ENCODE data around the gene NIN.

NIN gene

DNA sequence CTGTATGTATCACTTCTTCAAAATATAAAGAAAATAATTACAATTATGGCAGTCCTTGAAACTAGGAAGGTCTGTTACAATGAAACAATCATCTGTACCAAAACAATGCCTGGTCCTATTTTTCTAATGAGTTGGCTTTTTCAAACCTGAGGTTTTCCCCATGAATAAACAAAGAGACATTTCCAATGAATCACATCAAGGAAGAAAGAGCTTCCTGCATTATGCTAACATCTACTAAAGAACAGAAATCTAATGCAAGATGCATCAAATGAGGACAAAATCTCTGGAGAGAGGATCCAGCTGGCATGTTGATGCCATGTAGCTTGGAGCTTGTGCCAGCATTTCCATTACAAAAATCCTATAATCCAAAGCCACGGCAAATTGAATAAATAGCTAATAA is 29.3 kb downstream of the NIN start:
- TF ChIP-seq TEAD4 (IDR thresholded peaks at IDR 0.05) (no peak), ZBTB7A (IDR thresholded peaks at IDR 0.05; ENCODE audit: low read depth) (no peak), TCF12 (IDR thresholded peaks at IDR 0.05; ENCODE audit: low read depth) (no peak), YY1 (IDR thresholded peaks at IDR 0.05; ENCODE audit: low read depth) (no peak), EP300 (IDR thresholded peaks at IDR 0.05; ENCODE audit: borderline replicate concordance) (no peak), FOXM1 (IDR thresholded peaks at IDR 0.05; ENCODE audit: borderline replicate concordance, low read depth) (no peak)
- TF ChIP-seq, protein P1, sequence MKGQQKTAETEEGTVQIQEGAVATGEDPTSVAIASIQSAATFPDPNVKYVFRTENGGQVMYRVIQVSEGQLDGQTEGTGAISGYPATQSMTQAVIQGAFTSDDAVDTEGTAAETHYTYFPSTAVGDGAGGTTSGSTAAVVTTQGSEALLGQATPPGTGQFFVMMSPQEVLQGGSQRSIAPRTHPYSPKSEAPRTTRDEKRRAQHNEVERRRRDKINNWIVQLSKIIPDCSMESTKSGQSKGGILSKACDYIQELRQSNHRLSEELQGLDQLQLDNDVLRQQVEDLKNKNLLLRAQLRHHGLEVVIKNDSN (IDR thresholded peaks at IDR 0.05): no peak
- TF ChIP-seq, protein P2, sequence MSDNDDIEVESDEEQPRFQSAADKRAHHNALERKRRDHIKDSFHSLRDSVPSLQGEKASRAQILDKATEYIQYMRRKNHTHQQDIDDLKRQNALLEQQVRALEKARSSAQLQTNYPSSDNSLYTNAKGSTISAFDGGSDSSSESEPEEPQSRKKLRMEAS (IDR thresholded peaks at IDR 0.05): no peak

DNA sequence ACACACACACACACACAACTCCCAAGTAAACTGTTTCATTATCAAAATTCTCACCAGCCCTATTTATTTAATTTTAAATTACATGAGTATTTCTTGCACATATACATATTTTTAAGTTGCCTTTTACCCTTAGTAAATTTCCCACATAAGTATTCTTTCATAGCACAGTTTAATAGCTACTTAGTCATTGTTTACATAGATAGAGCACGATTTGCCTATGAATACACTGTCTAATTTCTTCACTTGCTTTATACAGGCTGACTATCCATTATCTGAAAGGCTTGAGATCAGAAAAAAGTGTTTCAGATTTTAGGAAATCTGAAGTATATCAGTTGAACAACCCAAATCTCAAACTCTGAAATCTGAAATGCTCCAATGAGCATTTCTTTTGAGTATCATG is 30.9 kb downstream of the NIN start:
- TF ChIP-seq YY1 (IDR thresholded peaks at IDR 0.05; ENCODE audit: low read depth) (no peak), TAF1 (IDR thresholded peaks at IDR 0.05; ENCODE audit: low read depth) (no peak), FOXM1 (IDR thresholded peaks at IDR 0.05; ENCODE audit: borderline replicate concordance, low read depth) (no peak), EGR1 (IDR thresholded peaks at IDR 0.05) (no peak), CEBPB (IDR thresholded peaks at IDR 0.05) (no peak), ZBTB7A (IDR thresholded peaks at IDR 0.05; ENCODE audit: low read depth) (no peak)
- TF ChIP-seq, protein P3, sequence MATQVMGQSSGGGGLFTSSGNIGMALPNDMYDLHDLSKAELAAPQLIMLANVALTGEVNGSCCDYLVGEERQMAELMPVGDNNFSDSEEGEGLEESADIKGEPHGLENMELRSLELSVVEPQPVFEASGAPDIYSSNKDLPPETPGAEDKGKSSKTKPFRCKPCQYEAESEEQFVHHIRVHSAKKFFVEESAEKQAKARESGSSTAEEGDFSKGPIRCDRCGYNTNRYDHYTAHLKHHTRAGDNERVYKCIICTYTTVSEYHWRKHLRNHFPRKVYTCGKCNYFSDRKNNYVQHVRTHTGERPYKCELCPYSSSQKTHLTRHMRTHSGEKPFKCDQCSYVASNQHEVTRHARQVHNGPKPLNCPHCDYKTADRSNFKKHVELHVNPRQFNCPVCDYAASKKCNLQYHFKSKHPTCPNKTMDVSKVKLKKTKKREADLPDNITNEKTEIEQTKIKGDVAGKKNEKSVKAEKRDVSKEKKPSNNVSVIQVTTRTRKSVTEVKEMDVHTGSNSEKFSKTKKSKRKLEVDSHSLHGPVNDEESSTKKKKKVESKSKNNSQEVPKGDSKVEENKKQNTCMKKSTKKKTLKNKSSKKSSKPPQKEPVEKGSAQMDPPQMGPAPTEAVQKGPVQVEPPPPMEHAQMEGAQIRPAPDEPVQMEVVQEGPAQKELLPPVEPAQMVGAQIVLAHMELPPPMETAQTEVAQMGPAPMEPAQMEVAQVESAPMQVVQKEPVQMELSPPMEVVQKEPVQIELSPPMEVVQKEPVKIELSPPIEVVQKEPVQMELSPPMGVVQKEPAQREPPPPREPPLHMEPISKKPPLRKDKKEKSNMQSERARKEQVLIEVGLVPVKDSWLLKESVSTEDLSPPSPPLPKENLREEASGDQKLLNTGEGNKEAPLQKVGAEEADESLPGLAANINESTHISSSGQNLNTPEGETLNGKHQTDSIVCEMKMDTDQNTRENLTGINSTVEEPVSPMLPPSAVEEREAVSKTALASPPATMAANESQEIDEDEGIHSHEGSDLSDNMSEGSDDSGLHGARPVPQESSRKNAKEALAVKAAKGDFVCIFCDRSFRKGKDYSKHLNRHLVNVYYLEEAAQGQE (IDR thresholded peaks at IDR 0.05; ENCODE audit: low read depth): no peak
- TF ChIP-seq, protein P1 (IDR thresholded peaks at IDR 0.05): no peak

DNA sequence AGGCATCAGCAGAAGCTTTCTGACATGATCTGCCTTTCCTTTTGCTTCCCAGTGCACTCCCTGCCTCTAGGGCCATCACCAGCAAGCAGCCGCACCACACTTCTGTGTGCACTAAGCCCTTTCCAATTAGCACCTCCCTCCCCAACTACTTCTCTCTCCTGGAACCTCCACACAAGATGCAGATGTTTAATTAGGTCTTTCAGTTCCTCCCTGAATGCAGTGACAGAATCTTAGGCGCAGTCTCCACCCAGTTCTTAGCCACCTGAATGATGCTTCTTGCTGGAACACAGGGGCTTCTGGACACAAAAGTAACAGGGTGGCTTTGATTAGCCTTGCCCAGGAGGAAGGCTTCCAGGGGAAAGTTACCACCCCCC is 32.9 kb downstream of the NIN start:
- TF ChIP-seq FOXM1 (IDR thresholded peaks at IDR 0.05; ENCODE audit: borderline replicate concordance, low read depth) (no peak), YY1 (IDR thresholded peaks at IDR 0.05; ENCODE audit: low read depth) (no peak), CREB1 (IDR thresholded peaks at IDR 0.05; ENCODE audit: low read depth) (no peak), NFIC (IDR thresholded peaks at IDR 0.05) (no peak), EGR1 (IDR thresholded peaks at IDR 0.05) (no peak), RAD21 (IDR thresholded peaks at IDR 0.05; ENCODE audit: low read depth) (no peak), TAF1 (IDR thresholded peaks at IDR 0.05; ENCODE audit: low read depth) (no peak), ZBTB7A (IDR thresholded peaks at IDR 0.05; ENCODE audit: low read depth) (no peak), TEAD4 (IDR thresholded peaks at IDR 0.05) (no peak), CEBPB (IDR thresholded peaks at IDR 0.05) (no peak), TCF12 (IDR thresholded peaks at IDR 0.05; ENCODE audit: low read depth) (no peak)
- TF ChIP-seq, protein P2 (IDR thresholded peaks at IDR 0.05): no peak
- TF ChIP-seq, protein P1 (IDR thresholded peaks at IDR 0.05): no peak
- TF ChIP-seq, protein P3 (IDR thresholded peaks at IDR 0.05; ENCODE audit: low read depth): no peak

DNA sequence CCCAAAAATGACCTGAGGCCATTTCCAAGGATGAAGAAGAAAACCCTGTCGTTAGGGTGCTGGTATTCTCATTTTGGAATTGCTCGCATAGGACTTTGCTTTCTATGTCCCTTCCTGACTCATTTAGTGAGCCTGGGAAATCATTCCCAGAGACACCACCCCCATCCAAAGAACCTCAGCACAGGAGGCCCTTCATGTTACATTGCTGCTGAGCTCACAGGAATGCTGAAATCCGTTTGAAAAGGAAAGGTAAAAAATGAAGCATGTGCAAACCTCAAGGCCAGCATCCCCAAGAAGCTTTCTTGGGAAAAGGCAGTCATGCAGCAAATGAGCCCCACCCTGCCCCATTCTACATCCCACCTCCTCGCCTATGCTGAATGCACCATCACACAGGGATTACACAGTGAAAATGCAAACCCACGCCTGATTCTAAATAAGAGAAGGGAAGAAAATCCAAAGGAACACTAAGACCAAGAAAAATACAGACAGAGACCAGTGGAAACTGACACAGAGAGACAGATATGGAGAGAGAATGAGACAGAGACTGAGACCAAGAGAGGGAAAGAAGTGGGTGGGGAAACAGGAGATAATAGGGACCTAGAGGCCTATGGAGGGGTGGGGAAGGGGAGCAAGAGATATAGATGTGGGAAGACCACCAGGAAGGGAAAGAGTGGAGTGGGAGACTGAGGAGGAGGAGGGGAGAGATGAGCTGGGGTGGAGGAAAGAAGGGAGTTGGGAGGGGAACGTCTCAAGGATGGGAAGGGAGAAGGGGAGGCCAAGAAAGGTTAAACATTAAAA is 33.5 kb downstream of the NIN start:
- no peak for TF ChIP-seq ZBTB7A (IDR thresholded peaks at IDR 0.05; ENCODE audit: low read depth)
- no peak for TF ChIP-seq EGR1 (IDR thresholded peaks at IDR 0.05)
- TF ChIP-seq CREB1 (IDR thresholded peaks at IDR 0.05; ENCODE audit: low read depth): no peak
- TF ChIP-seq NFIC (IDR thresholded peaks at IDR 0.05): no peak
- TF ChIP-seq RAD21 (IDR thresholded peaks at IDR 0.05; ENCODE audit: low read depth): no peak
- TF ChIP-seq YY1 (IDR thresholded peaks at IDR 0.05; ENCODE audit: low read depth): no peak
- no peak for TF ChIP-seq FOXM1 (IDR thresholded peaks at IDR 0.05; ENCODE audit: borderline replicate concordance, low read depth)

DNA sequence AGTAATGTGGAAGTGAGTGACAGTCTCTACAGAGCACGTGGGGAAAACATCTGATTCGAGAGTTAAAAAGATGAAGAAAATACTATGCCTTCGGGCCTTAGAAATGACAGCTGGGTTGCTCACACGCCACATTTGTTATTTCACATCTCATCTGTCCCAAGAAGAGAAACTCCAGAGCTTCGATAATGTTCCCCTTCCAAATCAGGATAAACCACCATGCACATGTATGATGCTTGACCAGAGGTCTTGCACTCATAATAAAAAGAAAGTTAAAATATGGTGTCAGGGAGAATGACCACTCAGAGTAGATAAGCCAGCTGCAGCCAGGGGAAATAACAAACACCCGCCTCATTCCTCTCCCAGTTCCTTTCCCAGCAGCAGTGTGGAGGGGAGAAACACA is 34.6 kb downstream of the NIN start:
- TF ChIP-seq CREB1 (IDR thresholded peaks at IDR 0.05; ENCODE audit: low read depth): no peak
- no peak for TF ChIP-seq FOXM1 (IDR thresholded peaks at IDR 0.05; ENCODE audit: borderline replicate concordance, low read depth)
- no peak for TF ChIP-seq NFIC (IDR thresholded peaks at IDR 0.05)
- TF ChIP-seq TCF12 (IDR thresholded peaks at IDR 0.05; ENCODE audit: low read depth): no peak
- no peak for TF ChIP-seq YY1 (IDR thresholded peaks at IDR 0.05; ENCODE audit: low read depth)
- TF ChIP-seq TEAD4 (IDR thresholded peaks at IDR 0.05): no peak
- TF ChIP-seq, protein P1 (IDR thresholded peaks at IDR 0.05): no peak
- TF ChIP-seq CEBPB (IDR thresholded peaks at IDR 0.05): no peak
- TF ChIP-seq EGR1 (IDR thresholded peaks at IDR 0.05): no peak
- no peak for TF ChIP-seq TAF1 (IDR thresholded peaks at IDR 0.05; ENCODE audit: low read depth)

All from Ishikawa (cell line).